NCI-H2081 treated with DMSO at 0.1 percent for 48 hours (cell line): ENCODE data around the gene PAM16.

Source experiments
- DNase-seq: peaks from one replicate; lab custom pipeline; 2025; lab: John Stamatoyannopoulos, UW

The PAM16 gene

GRCh38 chr16:4319454-4320421 lies 31.4 kb downstream of the PAM16 start:
- DNase-seq: no peak

- DNase-seq: no peak
Measured at GRCh38 chr16:4318967-4319366, 32.2 kb downstream of the PAM16 start.

- DNase-seq: no peak
Measured at GRCh38 chr16:4318451-4318910, 32.6 kb downstream of the PAM16 start.

- no peak for DNase-seq
Measured at GRCh38 chr16:4317532-4318450, 33.3 kb downstream of the PAM16 start.

- no peak for DNase-seq
Measured at GRCh38 chr16:4316864-4317531, 34.1 kb downstream of the PAM16 start.

GRCh38 chr16:4316108-4316863 lies 34.8 kb downstream of the PAM16 start:
- DNase-seq: no peak

- DNase-seq: no peak
Measured at GRCh38 chr16:4315186-4316107, 35.7 kb downstream of the PAM16 start, which contains the start of gene GLIS2. Gene GLIS2, plus strand, starts transcription at chr16:4316067. Its CDS starts 16,214 bp downstream, at chr16:4332281.

GRCh38 chr16:4314532-4315185 lies 36.5 kb downstream of the PAM16 start:
- no peak for DNase-seq

- DNase-seq: no peak
Measured at GRCh38 chr16:4313563-4314531, 37.3 kb downstream of the PAM16 start.

- DNase-seq: no peak
Measured at GRCh38 chr16:4309833-4310266, 41.3 kb downstream of the PAM16 start.

GRCh38 chr16:4309102-4309832 lies 41.9 kb downstream of the PAM16 start:
- no peak for DNase-seq

GRCh38 chr16:4307215-4308037 lies 43.7 kb downstream of the PAM16 start:
- peak; percentile 66 for DNase-seq

- DNase-seq: no peak
Measured at GRCh38 chr16:4306470-4307214, 44.5 kb downstream of the PAM16 start.

GRCh38 chr16:4303973-4304372 lies 47.1 kb downstream of the PAM16 start:
- DNase-seq: no peak

- no peak for DNase-seq
Measured at GRCh38 chr16:4301968-4302367, 49.2 kb downstream of the PAM16 start.

GRCh38 chr16:4301177-4301576 lies 49.9 kb downstream of the PAM16 start:
- no peak for DNase-seq
